Lower lobe of right lung (tissue), 2 donors: Measurements from ENCODE around the gene ZNF80. TPM values are rescaled to one million over a fixed set of nuclear protein-coding genes. Genes with fewer than 3 reads are reported as not detected.
"Not testable (repeated sequence)": the region's sequence is repeated elsewhere in the genome, so short reads cannot be mapped to it uniquely, and the experiment has no call there.

Experiments used
- ATAC-seq, 2 donors: fragments of 200-7000 bp; cut with Tn5 transposase; one replicate each; pipeline ENCODE4 v1.9.1; 2020 to 2022; ENCODE audit warnings: mild to moderate bottlenecking in 2 of 2, moderate library complexity in 2 of 2
- DNase-seq: peaks from one replicate; pipeline ENCODE4 v3.0.0-alpha.2; 2020
- H3K27ac ChIP-seq: fragments of 200-600 bp; one replicate; pipeline ENCODE4 v1.8.0; 2022
- H3K27me3 ChIP-seq: fragments of 200-600 bp; one replicate; pipeline ENCODE4 v1.8.0; 2022; ENCODE audit warnings: low read depth
- H3K36me3 ChIP-seq: fragments of 200-600 bp; one replicate; pipeline ENCODE4 v1.8.0; 2022; ENCODE audit warnings: mild to moderate bottlenecking
- H3K4me1 ChIP-seq: fragments of 200-600 bp; one replicate; pipeline ENCODE4 v1.8.0; 2022
- H3K4me3 ChIP-seq: fragments of 200-600 bp; one replicate; pipeline ENCODE4 v1.8.0; 2022; ENCODE audit warnings: mild to moderate bottlenecking
- H3K9me3 ChIP-seq: fragments of 200-600 bp; one replicate; pipeline ENCODE4 v1.8.0; 2022
- CTCF ChIP-seq: fragments of 200-600 bp; IDR thresholded peaks from one replicate; pipeline ENCODE4 v1.8.0; 2022; ENCODE audit warnings: antibody characterized with exemption, mild to moderate bottlenecking
- intact Hi-C: fragments of 100-400 bp; cut with DNase I; formaldehyde crosslinking; loops from one replicate; pipeline ENCODE4 v1.11.0; 2022
- long read RNA-seq: library from polyadenylated mRNA; unstranded; transcript quantifications from one replicate; pipeline ENCODE4 v2.0.0, GENCODE V29; 2021
- total RNA-seq: library from RNA; stranded (reverse); fragmentation: NEBNext Ultra II Directional; extraction: Animal tissue kit (Norgen Biotek cat#: 25700); gene quantifications from one replicate; pipeline ENCODE4 v1.2.1, GENCODE V29; 2021
- donor health status: DM: no; HTN: yes; CAD: no; lungs with severe emphysema.

Gene ZNF80
- total RNA-seq, result not detected
- long read RNA-seq, result 0 reads

GRCh38 chr3:114237478-114237877 lies at the start of gene ZNF80:
ZNF80 (minus strand) TSS chr3:114237578; CDS start chr3:114237074, 504 bp downstream.
- H3K27ac ChIP-seq, H3K27me3 ChIP-seq, H3K4me1 ChIP-seq, intact Hi-C loops, DNase-seq, ATAC-seq, H3K4me3 ChIP-seq, H3K36me3 ChIP-seq, H3K9me3 ChIP-seq: not testable (repeated sequence)

- no peak overlapping the region for H3K27ac ChIP-seq
- ATAC-seq (no peak), DNase-seq (no peak)
- no peaks in the 10 kb centered on the region for H3K36me3 ChIP-seq
- no peaks in the 10 kb centered on the region for H3K9me3 ChIP-seq
- intact Hi-C loops, result no loop called here
- no peak for TF ChIP-seq CTCF
- H3K4me1 ChIP-seq, result no peaks in the 10 kb centered on the region
- H3K4me3 ChIP-seq, result no peak overlapping the region
- H3K27me3 ChIP-seq, result no peaks in the 10 kb centered on the region
Measured at GRCh38 chr3:114286266-114286665, 48.9 kb upstream of the ZNF80 start.

- intact Hi-C loops, result no loop called here
- H3K4me1 ChIP-seq, result no peaks in the 10 kb centered on the region
- H3K36me3 ChIP-seq, result no peaks in the 10 kb centered on the region
- DNase-seq (no peak), ATAC-seq (no peak)
- H3K4me3 ChIP-seq, result no peak overlapping the region
- H3K27ac ChIP-seq, result no peak overlapping the region
- no peaks in the 10 kb centered on the region for H3K27me3 ChIP-seq
- no peaks in the 10 kb centered on the region for H3K9me3 ChIP-seq
- TF ChIP-seq CTCF, result no peak
Measured at GRCh38 chr3:114285648-114286230, 48.4 kb upstream of the ZNF80 start.

GRCh38 chr3:114284644-114285043 lies 47.3 kb upstream of the ZNF80 start:
- H3K27ac ChIP-seq, result no peak overlapping the region
- no peak for DNase-seq
- no peak for TF ChIP-seq CTCF
- no peaks in the 10 kb centered on the region for H3K27me3 ChIP-seq
- H3K9me3 ChIP-seq, result no peaks in the 10 kb centered on the region
- H3K4me1 ChIP-seq, result no peaks in the 10 kb centered on the region
- H3K36me3 ChIP-seq, result no peaks in the 10 kb centered on the region
- ATAC-seq, result no peak
- intact Hi-C loops, result no loop called here
- no peak overlapping the region for H3K4me3 ChIP-seq

- ATAC-seq, H3K36me3 ChIP-seq, H3K27ac ChIP-seq, H3K4me1 ChIP-seq, H3K27me3 ChIP-seq, DNase-seq, intact Hi-C loops, H3K4me3 ChIP-seq, H3K9me3 ChIP-seq: not testable (repeated sequence)
Measured at GRCh38 chr3:114276856-114277255, 39.5 kb upstream of the ZNF80 start.

- DNase-seq, result no peak
- no peaks in the 10 kb centered on the region for H3K27me3 ChIP-seq
- intact Hi-C loops, result no loop called here
- no peak overlapping the region for H3K27ac ChIP-seq
- H3K4me3 ChIP-seq, result no peak overlapping the region
- H3K9me3 ChIP-seq, result peaks cover under 1% of the 10 kb centered on the region
- H3K36me3 ChIP-seq, result no peaks in the 10 kb centered on the region
- no peak for ATAC-seq
- TF ChIP-seq CTCF, result no peak
- no peaks in the 10 kb centered on the region for H3K4me1 ChIP-seq
Measured at GRCh38 chr3:114274929-114275328, 37.6 kb upstream of the ZNF80 start.

- no peak for TF ChIP-seq CTCF
- Histone ChIP-seq H3K4me3 (no peak overlapping the region), H3K27ac (no peak overlapping the region), H3K9me3 (peaks cover 7% of the 10 kb centered on the region), H3K36me3 (no peaks in the 10 kb centered on the region), H3K27me3 (no peaks in the 10 kb centered on the region), H3K4me1 (no peaks in the 10 kb centered on the region)
- no peak for DNase-seq
- ATAC-seq, result no peak
- intact Hi-C loops, result no loop called here
Measured at GRCh38 chr3:114272271-114272670, 34.9 kb upstream of the ZNF80 start.
